ENCODE measurements around the gene CLEC20A. TPM values are rescaled to one million over a fixed set of nuclear protein-coding genes. Genes with fewer than 3 reads are reported as not detected.
"Not testable (repeated sequence)": the region's sequence is repeated elsewhere in the genome, so short reads cannot be mapped to it uniquely, and the experiment has no call there.

Gene CLEC20A
- total and polyA plus RNA-seq, 2 donors: 0.28 to 0.39 TPM

- peaks cover 0 to 5% of the 10 kb centered on the region in 2 donors for H3K4me1 ChIP-seq (ENCODE audit: control insufficient read depth in 2 of 2, insufficient read depth in 2 of 2, low read length in 2 of 2)
- no peaks in the 10 kb centered on the region for H3K36me3 ChIP-seq (ENCODE audit: control insufficient read depth in 2 of 2, insufficient read depth in 2 of 2, low read length in 1 of 2)
- 81% methylated on average over 6 of the region's 6 CpGs for WGBS
- DNase-seq (ENCODE audit: low read depth in 6 of 9, low spot score in 9 of 9): no peak
- H3K27me3 ChIP-seq (ENCODE audit: control insufficient read depth in 2 of 2, insufficient read depth in 1 of 2, low read length in 1 of 2): no peaks in the 10 kb centered on the region
- no peaks in the 10 kb centered on the region for H3K9me3 ChIP-seq (ENCODE audit: control insufficient read depth in 2 of 2, insufficient read depth in 1 of 2, low read length in 1 of 2)
- H3K4me3 ChIP-seq (ENCODE audit: low read length in 2 of 2): no peak overlapping the region
- no peak overlapping the region for H3K27ac ChIP-seq (ENCODE audit: low read depth in 1 of 2, low read length in 1 of 2)
Observed at GRCh38 chr1:178503849-178504248, 7.1 kb upstream of the CLEC20A start.

DNA sequence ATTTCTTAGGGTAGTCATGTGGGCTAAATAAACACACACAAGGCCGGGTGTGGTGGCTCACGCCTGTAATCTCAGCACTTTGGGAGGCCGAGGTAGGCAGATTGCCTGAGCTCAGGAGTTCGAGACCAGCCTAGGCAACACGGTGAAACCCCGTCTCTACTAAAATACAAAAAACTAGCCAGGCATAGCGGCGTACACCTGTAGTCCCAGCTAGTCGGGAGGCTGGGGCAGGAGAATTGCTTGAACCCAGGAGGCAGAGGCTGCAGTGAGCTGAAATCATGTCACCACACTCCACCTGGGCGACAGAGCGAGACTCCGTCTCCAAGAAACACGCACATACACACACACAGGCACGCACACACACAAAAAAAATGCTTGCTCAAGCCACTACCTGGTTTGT lies 6.6 kb upstream of the CLEC20A start:
- H3K4me1 ChIP-seq (ENCODE audit: control insufficient read depth in 2 of 2, insufficient read depth in 2 of 2, low read length in 2 of 2); H3K27me3 ChIP-seq (ENCODE audit: control insufficient read depth in 2 of 2, insufficient read depth in 1 of 2, low read length in 1 of 2); H3K4me3 ChIP-seq (ENCODE audit: low read length in 2 of 2); H3K9me3 ChIP-seq (ENCODE audit: control insufficient read depth in 2 of 2, insufficient read depth in 1 of 2, low read length in 1 of 2); H3K27ac ChIP-seq (ENCODE audit: low read depth in 1 of 2, low read length in 1 of 2); H3K36me3 ChIP-seq (ENCODE audit: control insufficient read depth in 2 of 2, insufficient read depth in 2 of 2, low read length in 1 of 2); DNase-seq (ENCODE audit: low read depth in 6 of 9, low spot score in 9 of 9): not testable (repeated sequence)
- 96% methylated on average over 14 of the region's 14 CpGs for WGBS

GRCh38 chr1:178502856-178503255 lies 6.1 kb upstream of the CLEC20A start:
- H3K36me3 ChIP-seq (ENCODE audit: control insufficient read depth in 2 of 2, insufficient read depth in 2 of 2, low read length in 1 of 2): no peaks in the 10 kb centered on the region

GRCh38 chr1:178502330-178502714 lies 5.6 kb upstream of the CLEC20A start:
- Histone ChIP-seq H3K4me3 (ENCODE audit: low read length in 2 of 2) (no peak overlapping the region), H3K9me3 (ENCODE audit: control insufficient read depth in 2 of 2, insufficient read depth in 1 of 2, low read length in 1 of 2) (no peaks in the 10 kb centered on the region), H3K4me1 (ENCODE audit: control insufficient read depth in 2 of 2, insufficient read depth in 2 of 2, low read length in 2 of 2) (peaks cover 0 to 5% of the 10 kb centered on the region in 2 donors), H3K36me3 (ENCODE audit: control insufficient read depth in 2 of 2, insufficient read depth in 2 of 2, low read length in 1 of 2) (no peaks in the 10 kb centered on the region), H3K27me3 (ENCODE audit: control insufficient read depth in 2 of 2, insufficient read depth in 1 of 2, low read length in 1 of 2) (no peaks in the 10 kb centered on the region), H3K27ac (ENCODE audit: low read depth in 1 of 2, low read length in 1 of 2) (no peak overlapping the region)
- DNase-seq (ENCODE audit: low read depth in 6 of 9, low spot score in 9 of 9): no peak
- 96% methylated on average over 3 of the region's 3 CpGs for WGBS

More at GRCh38 chr1:178502856-178503255, 6.1 kb upstream of the CLEC20A start:
- Histone ChIP-seq H3K27ac (ENCODE audit: low read depth in 1 of 2, low read length in 1 of 2) (no peak overlapping the region), H3K9me3 (ENCODE audit: control insufficient read depth in 2 of 2, insufficient read depth in 1 of 2, low read length in 1 of 2) (no peaks in the 10 kb centered on the region), H3K27me3 (ENCODE audit: control insufficient read depth in 2 of 2, insufficient read depth in 1 of 2, low read length in 1 of 2) (no peaks in the 10 kb centered on the region), H3K4me1 (ENCODE audit: control insufficient read depth in 2 of 2, insufficient read depth in 2 of 2, low read length in 2 of 2) (peaks cover 0 to 5% of the 10 kb centered on the region in 2 donors), H3K4me3 (ENCODE audit: low read length in 2 of 2) (no peak overlapping the region)
- 95% methylated on average over 5 of the region's 5 CpGs for WGBS
- no peak for DNase-seq (ENCODE audit: low read depth in 6 of 9, low spot score in 9 of 9)

- WGBS: 21% methylated on average over 5 of the region's 5 CpGs
- no peak overlapping the region for H3K27ac ChIP-seq (ENCODE audit: low read depth in 1 of 2, low read length in 1 of 2)
- no peaks in the 10 kb centered on the region for H3K36me3 ChIP-seq (ENCODE audit: control insufficient read depth in 2 of 2, insufficient read depth in 2 of 2, low read length in 1 of 2)
- peaks cover 0 to 4% of the 10 kb centered on the region in 2 donors for H3K4me1 ChIP-seq (ENCODE audit: control insufficient read depth in 2 of 2, insufficient read depth in 2 of 2, low read length in 2 of 2)
- no peaks in the 10 kb centered on the region for H3K27me3 ChIP-seq (ENCODE audit: control insufficient read depth in 2 of 2, insufficient read depth in 1 of 2, low read length in 1 of 2)
- H3K4me3 ChIP-seq (ENCODE audit: low read length in 2 of 2): no peak overlapping the region
- DNase-seq (ENCODE audit: low read depth in 6 of 9, low spot score in 9 of 9): peak in 8 of 9 donors; percentile 15 to 74 (median 44)
- H3K9me3 ChIP-seq (ENCODE audit: control insufficient read depth in 2 of 2, insufficient read depth in 1 of 2, low read length in 1 of 2): no peaks in the 10 kb centered on the region
Observed at GRCh38 chr1:178501705-178502329, 5.1 kb upstream of the CLEC20A start.

- H3K4me1 ChIP-seq (ENCODE audit: control insufficient read depth in 2 of 2, insufficient read depth in 2 of 2, low read length in 2 of 2): no peaks in the 10 kb centered on the region
- H3K27ac ChIP-seq (ENCODE audit: low read depth in 1 of 2, low read length in 1 of 2): no peak overlapping the region
- H3K4me3 ChIP-seq (ENCODE audit: low read length in 2 of 2): no peak overlapping the region
- H3K9me3 ChIP-seq (ENCODE audit: control insufficient read depth in 2 of 2, insufficient read depth in 1 of 2, low read length in 1 of 2): no peaks in the 10 kb centered on the region
- H3K27me3 ChIP-seq (ENCODE audit: control insufficient read depth in 2 of 2, insufficient read depth in 1 of 2, low read length in 1 of 2): no peaks in the 10 kb centered on the region
- WGBS: 95% methylated on average over 10 of the region's 10 CpGs
- no peak for DNase-seq (ENCODE audit: low read depth in 6 of 9, low spot score in 9 of 9)
- no peaks in the 10 kb centered on the region for H3K36me3 ChIP-seq (ENCODE audit: control insufficient read depth in 2 of 2, insufficient read depth in 2 of 2, low read length in 1 of 2)
Observed at GRCh38 chr1:178500936-178501554, 4.3 kb upstream of the CLEC20A start.

GRCh38 chr1:178500091-178500770 lies 3.5 kb upstream of the CLEC20A start:
- WGBS: 96% methylated on average over 11 of the region's 11 CpGs
- H3K4me3 ChIP-seq (ENCODE audit: low read length in 2 of 2): no peak overlapping the region
- H3K4me1 ChIP-seq (ENCODE audit: control insufficient read depth in 2 of 2, insufficient read depth in 2 of 2, low read length in 2 of 2): no peaks in the 10 kb centered on the region
- H3K27me3 ChIP-seq (ENCODE audit: control insufficient read depth in 2 of 2, insufficient read depth in 1 of 2, low read length in 1 of 2): no peaks in the 10 kb centered on the region
- no peak for DNase-seq (ENCODE audit: low read depth in 6 of 9, low spot score in 9 of 9)
- no peaks in the 10 kb centered on the region for H3K9me3 ChIP-seq (ENCODE audit: control insufficient read depth in 2 of 2, insufficient read depth in 1 of 2, low read length in 1 of 2)
- no peak overlapping the region for H3K27ac ChIP-seq (ENCODE audit: low read depth in 1 of 2, low read length in 1 of 2)
- no peaks in the 10 kb centered on the region for H3K36me3 ChIP-seq (ENCODE audit: control insufficient read depth in 2 of 2, insufficient read depth in 2 of 2, low read length in 1 of 2)

GRCh38 chr1:178498896-178499675 lies 2.3 kb upstream of the CLEC20A start:
- H3K9me3 ChIP-seq (ENCODE audit: control insufficient read depth in 2 of 2, insufficient read depth in 1 of 2, low read length in 1 of 2): no peaks in the 10 kb centered on the region
- no peak overlapping the region for H3K4me3 ChIP-seq (ENCODE audit: low read length in 2 of 2)
- H3K27ac ChIP-seq (ENCODE audit: low read depth in 1 of 2, low read length in 1 of 2): no peak overlapping the region
- no peaks in the 10 kb centered on the region for H3K4me1 ChIP-seq (ENCODE audit: control insufficient read depth in 2 of 2, insufficient read depth in 2 of 2, low read length in 2 of 2)
- DNase-seq (ENCODE audit: low read depth in 6 of 9, low spot score in 9 of 9): no peak
- no peaks in the 10 kb centered on the region for H3K36me3 ChIP-seq (ENCODE audit: control insufficient read depth in 2 of 2, insufficient read depth in 2 of 2, low read length in 1 of 2)
- WGBS: 96% methylated on average over 16 of the region's 16 CpGs
- no peaks in the 10 kb centered on the region for H3K27me3 ChIP-seq (ENCODE audit: control insufficient read depth in 2 of 2, insufficient read depth in 1 of 2, low read length in 1 of 2)

Data from thymus (tissue), 11 donors.